ENCODE results near the gene MUCL3.
"Not testable (repeated sequence)": the region's sequence is repeated elsewhere in the genome, so short reads cannot be mapped to it uniquely, and the experiment has no call there.

MUCL3 gene

DNA sequence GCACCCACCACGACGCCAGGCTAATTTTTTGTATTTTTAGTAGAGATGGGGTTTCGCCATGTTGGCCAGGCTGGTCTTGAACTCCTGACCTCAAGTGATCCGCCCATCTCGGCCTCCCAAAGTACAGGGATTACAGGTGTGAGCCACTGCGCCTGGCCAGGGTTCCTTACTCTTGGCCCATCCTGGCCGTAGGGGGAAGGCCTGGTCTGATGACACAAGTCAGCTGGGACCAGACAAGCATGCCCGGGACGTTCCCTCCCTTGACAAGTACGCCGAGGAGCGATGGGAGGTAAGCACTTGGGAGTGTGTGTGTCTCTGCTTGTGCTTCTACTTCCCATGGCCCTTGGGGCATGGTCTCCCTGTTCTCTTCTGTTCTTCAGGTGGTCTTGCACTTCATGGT lies 30.3 kb upstream of the MUCL3 start:
- not testable (repeated sequence) for DNase-seq (ENCODE audit: low spot score)

DNA sequence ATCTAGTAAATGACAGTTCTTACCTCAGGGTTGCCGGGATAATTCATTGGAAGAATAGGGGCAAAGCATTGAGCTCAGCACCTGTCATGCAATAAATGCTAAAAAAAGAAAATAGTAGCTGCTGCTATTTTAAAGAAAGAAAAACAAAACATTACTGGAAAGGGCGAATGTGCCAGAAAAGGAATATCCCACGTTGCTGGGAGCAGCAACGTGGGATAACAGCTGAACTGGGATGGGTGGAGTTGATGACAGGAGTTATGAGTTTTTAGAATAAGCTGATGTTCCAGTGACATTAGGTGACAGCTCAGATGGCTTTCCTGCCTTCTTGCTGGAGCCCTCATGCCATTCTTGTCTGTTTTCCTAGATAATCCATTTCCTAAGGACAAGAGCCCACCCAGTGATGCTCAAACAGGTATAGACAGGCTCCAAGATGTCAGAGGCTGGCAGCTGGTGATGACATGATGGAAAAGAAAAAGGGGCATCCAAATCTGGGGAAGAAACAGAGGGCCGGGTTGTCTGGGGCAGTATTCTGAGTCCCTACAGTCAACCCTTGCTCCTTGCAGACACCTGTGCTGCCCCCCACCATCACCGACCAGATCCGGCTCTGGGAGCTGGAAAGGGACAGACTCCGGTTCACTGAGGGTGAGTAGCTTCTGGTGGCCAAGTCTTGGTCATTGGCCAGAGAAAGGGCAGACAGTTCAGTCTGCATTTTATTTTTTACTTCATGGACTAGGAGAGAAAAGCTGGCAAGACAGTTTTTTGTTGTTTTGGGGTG lies 27.8 kb upstream of the MUCL3 start:
- DNase-seq (ENCODE audit: low spot score), result no peak

DNA sequence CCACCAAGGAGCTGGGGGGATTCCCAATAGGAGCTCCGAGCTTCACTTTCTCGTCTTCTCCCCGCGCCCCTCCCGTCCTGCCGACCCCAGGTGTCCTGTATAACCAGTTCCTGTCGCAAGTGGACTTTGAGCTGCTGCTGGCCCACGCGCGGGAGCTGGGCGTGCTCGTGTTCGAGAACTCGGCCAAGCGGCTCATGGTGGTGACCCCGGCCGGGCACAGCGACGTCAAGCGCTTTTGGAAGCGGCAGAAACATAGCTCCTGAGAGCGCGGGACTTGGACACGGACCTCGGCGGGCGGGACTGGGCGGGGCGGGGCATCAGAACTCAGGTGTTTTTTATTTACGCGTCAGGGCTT lies 27.1 kb upstream of the MUCL3 start:
- no peak for DNase-seq (ENCODE audit: low spot score)

- peak; percentile 99 for DNase-seq (ENCODE audit: low spot score)
Observed at GRCh38 chr6:30914076-30914853, 26.5 kb upstream of the MUCL3 start, which contains the start of gene VARS2. Gene VARS2 (plus strand): TSS chr6:30914238. CDS start chr6:30914837, 599 bp downstream.

DNA sequence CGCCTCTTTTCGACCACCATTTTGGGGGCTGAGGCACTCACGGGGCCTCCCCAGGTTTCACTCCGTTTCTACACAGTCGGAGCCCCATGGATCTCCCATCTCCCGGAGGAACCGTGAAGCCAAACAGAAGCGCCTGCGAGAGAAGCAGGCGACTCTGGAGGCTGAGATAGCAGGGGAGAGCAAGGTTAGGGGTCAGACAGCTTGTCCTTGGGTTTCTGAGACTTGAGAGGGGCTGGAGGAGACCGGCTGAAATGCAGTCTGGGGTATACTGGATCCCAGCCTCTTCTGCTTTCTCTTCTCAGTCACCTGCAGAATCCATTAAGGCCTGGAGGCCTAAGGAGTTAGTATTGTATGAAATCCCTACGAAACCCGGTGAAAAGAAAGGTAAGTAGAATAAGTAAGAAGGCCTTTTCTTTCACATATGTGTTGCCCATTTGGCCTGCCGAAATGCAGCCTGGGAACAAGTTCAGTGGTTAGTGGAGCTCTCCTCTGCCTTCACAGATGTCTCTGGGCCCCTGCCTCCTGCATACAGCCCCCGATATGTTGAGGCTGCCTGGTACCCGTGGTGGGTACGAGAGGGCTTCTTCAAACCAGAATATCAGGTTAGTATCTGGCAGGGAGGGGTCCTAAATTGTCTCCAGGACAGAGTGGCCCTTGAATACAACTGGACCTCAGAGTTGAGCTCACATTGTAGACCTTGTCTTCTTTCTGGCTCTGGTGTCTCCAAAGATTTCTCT lies 25.8 kb upstream of the MUCL3 start:
- DNase-seq (ENCODE audit: low spot score), result no peak

DNA sequence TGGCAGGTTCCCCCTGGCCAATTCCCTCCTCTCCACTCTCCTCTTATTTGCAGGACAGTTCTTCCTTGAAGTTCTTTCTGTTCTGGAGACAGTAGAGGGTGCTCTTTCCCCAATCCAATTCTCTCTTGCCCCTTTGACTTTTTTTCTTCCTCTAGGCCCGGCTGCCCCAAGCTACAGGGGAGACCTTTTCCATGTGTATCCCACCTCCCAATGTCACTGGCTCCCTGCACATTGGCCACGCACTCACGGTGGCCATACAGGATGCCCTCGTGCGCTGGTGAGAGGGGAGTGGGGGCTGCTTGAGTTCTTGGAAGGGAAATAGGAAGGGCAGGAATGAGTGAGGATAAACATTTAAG lies 25.2 kb upstream of the MUCL3 start:
- peak; percentile 76 for DNase-seq (ENCODE audit: low spot score)

GRCh38 chr6:30917041-30917440 lies 23.7 kb upstream of the MUCL3 start:
- DNase-seq (ENCODE audit: low spot score), result no peak

- no peak for DNase-seq (ENCODE audit: low spot score)
Observed at GRCh38 chr6:30917487-30917886, 23.3 kb upstream of the MUCL3 start.

DNA sequence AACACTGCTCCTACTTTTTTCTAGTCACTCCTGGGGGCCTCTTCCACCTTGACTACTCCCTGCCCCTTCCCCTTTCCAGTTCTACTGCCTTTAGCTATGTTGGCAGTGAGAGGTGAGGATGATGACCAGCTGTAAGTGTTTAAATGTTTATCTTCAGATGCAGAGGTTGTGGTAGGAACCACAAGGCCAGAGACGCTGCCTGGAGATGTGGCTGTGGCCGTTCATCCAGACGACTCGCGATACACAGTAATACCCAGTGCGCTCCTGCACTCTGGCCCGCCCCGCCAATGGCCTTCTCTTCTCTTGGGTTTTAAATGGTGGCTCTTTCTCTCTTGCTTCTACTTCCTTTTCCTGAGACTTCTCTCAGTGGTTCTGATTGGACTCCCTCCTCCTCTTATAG lies 22.1 kb upstream of the MUCL3 start:
- DNase-seq (ENCODE audit: low spot score), result no peak

- no peak for DNase-seq (ENCODE audit: low spot score)
Observed at GRCh38 chr6:30922447-30922852, 18.3 kb upstream of the MUCL3 start.

- DNase-seq (ENCODE audit: low spot score), result not testable (repeated sequence)
Observed at GRCh38 chr6:30924040-30924627, 16.6 kb upstream of the MUCL3 start.

DNA sequence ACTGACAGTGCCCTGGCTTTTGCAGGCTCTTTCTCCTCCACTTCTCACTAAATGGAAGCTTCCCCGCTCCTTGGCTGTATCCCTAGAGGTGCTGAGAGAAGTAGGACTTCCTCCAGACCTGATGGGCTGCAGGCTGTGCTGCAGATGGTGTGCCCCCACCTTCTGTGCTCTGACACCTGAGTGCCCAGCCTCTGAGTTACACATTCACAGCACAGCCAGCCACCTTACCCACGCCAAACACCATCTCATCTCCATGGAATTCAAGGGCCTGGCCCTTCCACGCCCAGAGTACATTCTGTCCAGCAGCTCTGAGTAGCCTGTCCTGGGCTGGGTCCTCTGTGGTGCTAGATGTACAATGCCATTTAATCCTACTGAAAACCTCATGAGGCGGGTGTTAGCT lies 14.1 kb upstream of the MUCL3 start:
- no peak for DNase-seq (ENCODE audit: low spot score)

DNA sequence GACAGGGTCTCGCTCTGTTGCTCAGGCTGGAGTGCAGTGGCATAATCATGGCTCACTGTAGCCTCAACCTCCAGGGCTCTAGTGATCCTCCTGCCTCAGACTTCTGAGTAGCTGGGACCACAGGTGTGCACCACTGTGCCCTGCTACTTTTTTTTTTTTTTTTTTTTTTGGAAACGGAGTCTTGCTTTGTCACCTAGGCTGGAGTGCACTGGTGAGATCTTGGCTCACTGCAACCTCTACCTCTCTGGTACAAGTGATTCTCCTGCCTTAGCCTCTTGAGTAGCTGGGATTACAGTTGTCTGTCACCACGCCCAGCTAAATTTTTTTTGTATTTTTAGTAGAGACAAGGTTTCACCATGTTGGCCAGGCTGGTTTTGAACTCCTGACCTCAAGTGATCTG lies 13.7 kb upstream of the MUCL3 start:
- not testable (repeated sequence) for DNase-seq (ENCODE audit: low spot score)

- no peak for DNase-seq (ENCODE audit: low spot score)
Observed at GRCh38 chr6:30928677-30929076, 12.1 kb upstream of the MUCL3 start.

GRCh38 chr6:30930506-30930905 lies 10.3 kb upstream of the MUCL3 start:
- no peak for DNase-seq (ENCODE audit: low spot score)

GRCh38 chr6:30931272-30931671 lies 9.5 kb upstream of the MUCL3 start:
- no peak for DNase-seq (ENCODE audit: low spot score)

GRCh38 chr6:30931969-30932645 lies 8.7 kb upstream of the MUCL3 start, which contains the start of gene SFTA2:
Gene SFTA2 (minus strand): TSS chr6:30932170. CDS start chr6:30932096, 74 bp downstream.
- DNase-seq (ENCODE audit: low spot score), result no peak

GRCh38 chr6:30932665-30933365 lies 8.0 kb upstream of the MUCL3 start:
- no peak for DNase-seq (ENCODE audit: low spot score)

GRCh38 chr6:30935018-30935417 lies 5.8 kb upstream of the MUCL3 start:
- DNase-seq (ENCODE audit: low spot score), result no peak

GRCh38 chr6:30937265-30937664 lies 3.5 kb upstream of the MUCL3 start:
- no peak for DNase-seq (ENCODE audit: low spot score)

- DNase-seq (ENCODE audit: low spot score), result no peak
Observed at GRCh38 chr6:30938730-30939129, 2.0 kb upstream of the MUCL3 start.

Data from D341Med (cell line).